ENCODE results near the gene PTOV1.

PTOV1 gene

DNA sequence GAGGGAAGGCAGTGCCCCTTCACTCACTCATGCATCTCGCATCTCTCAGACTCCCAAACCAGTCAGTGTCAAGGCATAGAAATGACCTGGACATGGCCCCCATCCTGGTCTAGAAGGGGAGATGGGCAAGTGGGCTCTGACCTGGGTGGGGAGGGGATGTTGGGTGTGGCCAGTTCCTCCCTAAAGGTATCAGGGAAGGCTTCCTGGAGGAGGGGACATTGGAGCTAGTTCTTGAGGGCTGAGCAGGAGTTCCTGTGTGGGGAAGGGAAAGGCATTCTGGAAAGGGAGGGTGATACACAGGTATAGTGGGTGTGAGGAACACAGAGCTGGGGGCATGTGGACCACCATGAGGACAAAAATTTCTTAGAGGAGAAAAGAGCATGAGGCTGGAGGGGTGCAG, 41.8 kb downstream of the PTOV1 start:
- DNase-seq = no peak

DNA sequence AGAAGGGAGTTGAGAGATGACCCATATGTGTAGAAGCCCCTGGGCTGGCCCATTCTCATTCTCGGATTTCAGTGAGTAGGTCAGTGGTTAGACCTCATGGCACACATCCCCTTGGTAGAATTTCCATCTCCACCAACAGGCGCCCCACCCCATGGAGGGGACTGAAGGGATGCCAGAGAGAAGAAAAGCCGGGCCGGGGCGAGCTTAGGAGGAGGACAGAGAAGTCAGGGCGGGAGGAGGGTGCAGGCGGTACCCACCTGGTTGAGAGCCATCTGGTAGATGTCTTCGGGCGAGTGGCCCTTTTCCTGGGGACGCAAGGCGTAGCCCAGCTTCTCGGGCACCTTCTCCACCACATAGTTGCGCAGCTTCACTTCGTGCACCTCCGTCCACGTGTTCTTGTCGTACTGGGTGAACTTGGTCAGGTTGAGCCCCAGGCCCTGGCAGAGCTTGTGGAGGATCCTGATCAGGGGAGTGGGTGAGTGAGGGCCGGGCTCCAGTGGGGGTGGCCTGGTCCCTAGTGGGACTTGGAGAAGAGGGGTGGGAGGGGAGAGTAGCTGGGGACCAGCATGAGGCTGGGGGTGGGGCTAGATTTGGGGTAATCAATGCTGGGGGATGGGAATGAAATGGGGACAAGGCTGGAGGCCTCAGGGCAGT, 43.2 kb downstream of the PTOV1 start:
- no peak for DNase-seq

DNA sequence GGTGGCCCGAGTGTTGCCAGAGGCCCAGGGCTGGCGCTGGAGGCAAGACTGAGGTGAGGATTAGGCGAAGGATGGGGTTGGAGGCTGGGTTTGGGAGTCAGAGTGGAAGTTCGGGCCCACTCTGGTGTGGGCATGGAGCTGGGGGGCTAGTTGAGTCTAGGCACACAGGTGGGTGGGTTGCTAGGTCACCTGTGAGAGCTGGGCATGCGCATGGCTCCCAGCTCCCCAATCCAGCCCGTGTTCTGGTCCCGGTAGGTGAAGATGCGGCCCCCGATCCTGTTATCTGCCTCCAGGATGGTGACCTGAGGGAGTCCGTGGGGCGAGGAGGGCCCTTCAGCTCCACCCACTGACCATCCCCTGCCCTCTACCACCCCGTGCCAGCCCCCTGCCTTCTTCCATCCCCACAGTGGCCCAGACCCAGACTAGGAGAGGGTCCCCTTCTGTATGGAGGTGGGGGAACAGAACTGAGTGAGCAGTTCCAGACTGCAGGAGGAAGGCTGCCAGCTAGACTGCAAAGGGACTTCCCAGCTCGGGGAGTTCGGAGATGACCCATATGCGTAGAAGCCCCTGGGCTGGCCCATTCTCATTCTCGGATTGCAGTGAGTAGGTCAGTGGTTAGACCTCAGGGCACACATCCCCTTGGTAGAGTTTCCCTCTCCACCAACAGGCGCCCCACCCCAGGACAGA, 44.1 kb downstream of the PTOV1 start:
- no peak for DNase-seq

DNA sequence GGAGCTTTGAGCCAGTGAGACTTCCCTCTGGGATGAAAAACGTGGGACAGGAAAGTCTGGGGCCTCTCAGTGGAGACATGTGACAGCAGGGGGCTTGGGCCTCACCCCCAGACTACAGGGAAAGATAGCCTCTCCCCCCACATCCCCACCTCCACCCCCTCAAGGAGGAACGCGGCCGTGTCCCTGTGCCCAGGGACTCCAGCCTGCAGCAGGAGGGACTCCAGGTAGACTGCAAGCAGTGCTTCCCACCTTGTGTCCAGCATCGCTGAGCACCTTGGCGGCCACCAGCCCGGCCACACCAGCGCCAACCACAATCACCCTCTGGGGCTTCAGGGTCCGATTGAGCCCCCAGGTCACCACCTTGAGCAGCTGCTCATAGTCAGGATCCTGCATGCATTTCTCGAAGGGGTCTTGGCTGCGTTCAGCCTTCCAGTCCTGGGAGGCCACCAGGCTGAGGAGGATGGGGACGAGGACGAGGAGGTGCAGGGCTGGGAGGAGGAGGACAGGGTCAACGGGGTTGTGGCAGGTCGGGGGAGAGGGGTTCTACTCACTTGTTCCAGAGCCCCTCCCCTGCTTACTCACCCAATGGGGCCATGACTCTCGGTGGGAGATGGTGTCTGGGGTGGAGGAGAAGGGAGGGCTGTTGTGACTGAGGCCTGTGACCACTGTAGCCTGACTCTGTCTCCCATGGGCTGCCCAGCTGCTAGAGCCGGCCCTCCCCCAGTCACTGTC, 44.8 kb downstream of the PTOV1 start:
- no peak for DNase-seq

DNA sequence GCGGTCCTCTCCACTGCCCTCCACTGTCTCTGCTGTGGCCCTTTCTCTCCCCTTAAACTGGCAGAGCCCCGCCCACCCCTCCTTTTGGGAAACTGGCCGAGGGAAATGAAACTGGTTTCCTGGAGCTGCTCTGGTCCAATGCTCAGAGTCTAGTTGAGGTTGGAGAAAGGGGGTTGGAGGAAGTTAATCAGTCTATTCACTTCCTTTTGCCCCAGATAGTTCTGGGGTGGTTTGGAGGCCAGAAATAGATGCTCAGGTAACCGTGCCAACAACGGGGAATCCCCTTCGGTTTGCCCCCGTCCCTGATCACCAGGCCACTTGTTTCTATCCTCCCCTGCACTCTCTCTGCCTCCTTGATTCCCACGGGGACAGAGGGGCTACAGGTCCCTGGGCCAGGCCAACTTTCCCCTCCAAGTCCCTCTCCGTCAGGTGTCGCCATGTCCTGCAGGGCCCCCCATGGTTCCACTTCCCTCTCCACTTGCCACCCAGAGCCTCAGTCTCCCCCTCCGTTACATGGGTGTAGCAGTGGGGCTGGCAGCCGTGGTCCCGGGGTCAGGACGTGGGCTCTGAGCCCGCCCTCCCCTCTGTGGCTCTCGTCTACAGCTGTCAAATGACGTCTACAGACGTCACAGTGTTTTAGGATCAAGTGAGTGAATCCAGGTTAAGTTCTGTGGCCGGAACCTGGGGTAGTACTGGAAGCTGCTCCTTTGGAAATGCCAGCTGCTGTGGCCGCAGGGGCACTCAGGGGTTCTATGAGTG, 46.1 kb downstream of the PTOV1 start, which contains the start of gene IL4I1:
TSS of gene IL4I1 (minus strand) at position 25 of the 759 bp plus-strand sequence. CDS start 727 bp downstream, outside the sequence.
- no peak for DNase-seq

DNA sequence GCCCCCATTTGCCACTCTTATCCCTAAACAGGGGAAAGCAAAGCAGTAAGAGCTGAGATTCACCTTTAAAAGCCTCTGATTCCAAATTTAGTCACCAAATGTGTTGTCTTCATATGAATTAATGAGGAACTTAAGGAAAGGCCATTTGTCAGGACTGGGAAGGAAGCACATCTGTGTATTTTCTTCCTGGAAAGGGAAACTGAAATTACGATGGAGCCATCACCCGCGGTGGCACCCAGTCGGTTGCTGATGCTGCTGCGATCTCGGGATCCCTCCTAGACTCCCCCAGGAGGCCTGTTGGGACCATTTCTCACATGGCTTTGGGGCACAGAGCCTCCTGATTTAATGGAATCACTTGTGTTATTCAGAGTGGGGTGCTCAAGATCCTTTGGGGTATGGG, 53.2 kb downstream of the PTOV1 start:
- no peak for DNase-seq

DNA sequence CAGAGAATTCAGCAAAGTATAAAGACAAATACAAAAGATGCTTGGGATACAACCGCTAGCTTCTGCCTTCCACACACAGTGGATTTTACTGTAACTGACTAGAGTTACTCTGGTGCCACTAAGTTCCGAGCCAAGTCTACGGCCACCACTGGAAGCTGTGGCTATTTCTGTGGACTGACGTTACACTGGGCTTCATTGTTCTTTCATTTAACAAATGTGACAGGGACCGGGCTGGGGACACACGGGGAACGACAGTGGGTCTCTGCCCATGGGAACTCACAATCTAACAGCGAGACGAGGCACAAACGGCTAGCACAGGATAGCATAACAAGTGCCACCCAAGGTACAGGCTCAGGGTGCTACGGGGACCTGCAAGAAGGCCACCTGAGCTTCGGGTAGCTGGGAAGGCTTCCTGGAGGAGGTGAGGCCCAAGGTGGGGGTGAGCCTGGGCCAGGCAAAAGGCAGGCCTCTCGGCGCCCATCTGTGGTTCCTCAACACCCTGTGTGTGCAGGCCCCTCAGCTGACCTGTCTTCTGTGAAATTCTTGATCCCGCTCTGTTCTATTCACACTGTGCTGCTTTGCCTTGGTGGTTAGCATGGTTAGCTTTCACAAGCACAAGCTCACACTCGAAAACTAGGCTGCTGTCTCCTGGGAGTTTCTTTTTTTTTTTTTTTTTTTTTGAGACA, 56.1 kb downstream of the PTOV1 start:
- no peak for DNase-seq

DNA sequence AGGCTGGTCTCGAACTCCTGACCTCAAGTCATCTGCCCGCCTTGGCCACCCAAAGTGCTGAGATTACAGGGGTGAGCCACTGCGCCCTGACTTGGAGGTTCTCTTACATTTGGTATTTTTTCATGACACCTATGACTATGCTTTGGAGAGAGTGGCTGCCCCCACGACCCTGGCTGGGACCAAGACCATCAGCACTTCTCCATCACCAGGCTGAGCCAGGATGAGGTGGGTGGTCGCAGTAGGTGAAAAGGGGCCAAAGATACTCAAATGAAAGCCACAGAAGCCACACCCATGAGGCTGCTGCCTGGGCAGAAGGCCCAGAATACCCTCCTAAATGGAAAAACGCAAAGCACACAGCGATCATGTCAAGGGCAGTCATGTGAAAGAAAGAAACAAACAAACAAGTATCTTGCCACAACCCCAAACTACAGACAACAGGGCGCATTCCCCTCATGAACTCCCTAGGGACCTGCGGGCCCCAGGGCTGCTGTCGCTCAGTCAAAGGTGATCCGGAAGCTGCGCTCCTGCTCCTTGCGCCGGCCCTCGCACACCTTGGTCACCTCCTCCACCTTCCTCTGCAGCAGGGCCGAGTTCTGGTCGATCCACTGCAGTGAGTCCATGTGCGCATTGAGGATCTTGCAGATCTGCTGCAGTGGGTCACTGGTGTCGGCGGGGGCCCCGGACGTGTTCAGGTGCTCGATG, 56.9 kb downstream of the PTOV1 start:
- DNase-seq = no peak

DNA sequence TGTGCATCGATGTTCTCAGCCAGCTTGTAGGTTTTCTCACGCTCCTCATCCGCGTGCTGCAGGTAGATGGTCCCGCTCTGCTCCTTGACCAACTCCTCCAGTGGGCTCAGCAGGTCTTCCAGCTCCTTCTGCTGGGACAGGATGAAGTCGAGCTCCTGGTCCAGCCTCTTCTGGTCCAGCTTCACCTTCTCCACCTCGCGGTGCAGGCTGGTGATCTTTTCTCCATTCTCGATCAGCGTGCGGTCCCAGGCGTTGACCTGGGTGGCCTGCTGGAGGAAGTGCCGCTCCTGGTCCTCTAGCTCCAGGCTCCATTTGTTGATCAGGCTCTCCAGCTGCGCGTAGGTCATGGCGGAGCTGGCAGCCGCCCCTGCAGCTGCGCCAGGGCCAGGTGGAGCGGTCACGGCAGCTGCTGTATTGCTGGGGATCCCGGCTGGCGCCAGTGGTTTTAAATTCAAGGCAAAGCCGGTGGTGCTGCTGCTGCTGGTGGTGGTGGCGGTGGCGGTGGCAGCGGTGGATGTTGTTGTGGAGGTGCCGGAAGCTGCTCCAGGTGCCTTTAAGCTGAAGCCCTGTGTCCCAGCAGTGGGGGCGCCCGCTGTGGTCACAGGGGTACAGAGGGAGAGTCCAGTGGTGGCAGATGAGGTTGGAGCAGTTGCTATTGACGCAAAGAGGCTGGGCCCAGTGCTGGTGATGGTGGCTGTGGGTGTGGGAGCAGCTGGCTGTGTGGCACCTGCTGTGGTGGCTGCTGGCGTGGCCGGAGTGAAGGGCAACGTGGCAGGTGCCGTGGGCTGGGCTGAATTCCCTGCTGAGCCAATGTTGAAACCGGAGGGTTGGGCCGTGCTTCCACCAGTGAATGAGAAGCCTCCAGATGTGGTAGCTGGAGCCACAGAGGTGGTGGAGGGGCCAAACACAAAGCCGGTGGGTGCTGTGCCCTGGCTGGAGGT, 57.8 kb downstream of the PTOV1 start:
- DNase-seq = no peak

DNA sequence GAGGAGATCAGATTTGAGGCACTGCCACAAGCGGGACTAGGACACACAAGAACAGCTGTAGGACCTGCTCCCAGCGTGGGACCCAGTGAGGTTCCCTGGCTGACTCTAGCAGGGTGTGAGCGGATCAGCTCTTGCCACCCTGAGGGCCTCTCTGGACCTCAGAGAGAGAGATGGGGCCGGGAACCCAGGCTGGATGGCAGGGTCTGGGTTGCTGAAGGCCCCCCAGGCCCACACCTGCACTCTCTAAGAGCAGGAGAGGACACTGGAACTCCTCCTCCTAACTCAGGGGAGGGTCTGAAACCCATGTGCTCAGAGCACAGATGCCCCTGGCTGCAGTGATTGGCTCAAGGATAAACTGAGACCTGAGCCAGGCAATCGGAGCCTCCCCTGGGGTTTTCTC, 59.2 kb downstream of the PTOV1 start:
- no peak for DNase-seq

Measured in NCI-H446 treated with DMSO at 0.1 percent for 48 hours (cell line).